H9 (cell line): ENCODE measurements around the gene CNTD1. TPM values are rescaled to one million over a fixed set of nuclear protein-coding genes. Genes with fewer than 3 reads are reported as not detected.

Source experiments
- DNase-seq: peaks from one replicate; pipeline ENCODE4 v3.0.0-alpha.2; 2017
- H2AFZ ChIP-seq: one replicate; pipeline ENCODE4 v1.6.1; 2013; ENCODE audit warnings: mild to moderate bottlenecking, low read length, control low read depth, moderate library complexity
- H2AK5ac ChIP-seq: 2 replicates; pipeline ENCODE4 v1.6.1; 2013; ENCODE audit warnings: low read length, control low read depth, mixed read lengths; ENCODE audit not compliant: insufficient read length
- H2BK120ac ChIP-seq: one replicate; pipeline ENCODE4 v1.6.1; 2013; ENCODE audit warnings: low read depth, mild to moderate bottlenecking, low read length, control low read depth, inconsistent platforms; ENCODE audit not compliant: poor library complexity, severe bottlenecking
- H2BK12ac ChIP-seq: 2 replicates; pipeline ENCODE4 v1.6.1; 2013; ENCODE audit warnings: low read length, control low read depth, mixed read lengths, low read depth; ENCODE audit not compliant: insufficient read length
- H2BK15ac ChIP-seq: 2 replicates; pipeline ENCODE4 v1.6.1; 2013; ENCODE audit warnings: low read depth, low read length, control low read depth
- H2BK20ac ChIP-seq: one replicate; pipeline ENCODE4 v1.6.1; 2013; ENCODE audit warnings: low read depth, mild to moderate bottlenecking, low read length, control low read depth, inconsistent platforms; ENCODE audit not compliant: poor library complexity, severe bottlenecking
- H2BK5ac ChIP-seq: 2 replicates; pipeline ENCODE4 v1.6.1; 2013; ENCODE audit warnings: low read length, control low read depth, mixed read lengths; ENCODE audit not compliant: insufficient read length
- H3K14ac ChIP-seq: 2 replicates; pipeline ENCODE4 v1.6.1; 2013; ENCODE audit warnings: low read length, control low read depth; ENCODE audit not compliant: insufficient read depth
- H3K18ac ChIP-seq: 2 replicates; pipeline ENCODE4 v1.6.1; 2013; ENCODE audit warnings: low read depth, mild to moderate bottlenecking, mixed read lengths, low read length, control low read depth; ENCODE audit not compliant: insufficient read length
- H3K23ac ChIP-seq: 2 replicates; pipeline ENCODE4 v1.6.1; 2013; ENCODE audit warnings: low read length, control low read depth, mixed read lengths, low read depth; ENCODE audit not compliant: insufficient read length
- H3K23me2 ChIP-seq: 2 replicates; pipeline ENCODE4 v1.6.1; 2013; ENCODE audit warnings: low read depth, mild to moderate bottlenecking, mixed read lengths, low read length, control low read depth; ENCODE audit not compliant: insufficient read length, poor library complexity, severe bottlenecking
- H3K27ac ChIP-seq: 2 replicates; pipeline ENCODE4 v1.5.1; 2013; ENCODE audit warnings: low read length, control low read depth, mixed read lengths, low read depth; ENCODE audit not compliant: insufficient read length
- H3K27me3 ChIP-seq: 2 replicates; pipeline ENCODE4 v1.6.1; 2013; ENCODE audit warnings: low read length, control low read depth, inconsistent platforms; ENCODE audit not compliant: insufficient read depth
- H3K4ac ChIP-seq: 2 replicates; pipeline ENCODE4 v1.6.1; 2013; ENCODE audit warnings: low read depth, mild to moderate bottlenecking, control low read depth, inconsistent platforms, low read length, moderate library complexity
- H3K4me1 ChIP-seq: 2 replicates; pipeline ENCODE4 v1.6.1; 2013; ENCODE audit warnings: low read length, control low read depth, inconsistent platforms; ENCODE audit not compliant: insufficient read depth
- H3K4me2 ChIP-seq: 2 replicates; pipeline ENCODE4 v1.6.1; 2013; ENCODE audit warnings: low read length, control low read depth, mixed read lengths; ENCODE audit not compliant: insufficient read length, insufficient read depth
- H3K56ac ChIP-seq: 2 replicates; pipeline ENCODE4 v1.6.1; 2013; ENCODE audit warnings: low read depth, mild to moderate bottlenecking, mixed read lengths, low read length, control low read depth; ENCODE audit not compliant: insufficient read length
- H3K79me1 ChIP-seq: 2 replicates; pipeline ENCODE4 v1.6.1; 2013; ENCODE audit warnings: low read depth, mild to moderate bottlenecking, moderate library complexity, low read length, control low read depth, inconsistent platforms; ENCODE audit not compliant: insufficient read depth, poor library complexity, severe bottlenecking
- H3K79me2 ChIP-seq: 2 replicates; pipeline ENCODE4 v1.6.1; 2013; ENCODE audit warnings: low read length, control low read depth, inconsistent platforms; ENCODE audit not compliant: insufficient read depth
- H3K9ac ChIP-seq: 2 replicates; pipeline ENCODE4 v1.6.1; 2013; ENCODE audit warnings: low read length, control low read depth, mixed read lengths; ENCODE audit not compliant: insufficient read length; ENCODE audit errors: extremely low read depth
- H3K9me3 ChIP-seq: one replicate; pipeline ENCODE4 v1.6.1; 2013; ENCODE audit warnings: low read depth, low read length, inconsistent platforms; ENCODE audit not compliant: control insufficient read depth
- H3T11ph ChIP-seq: one replicate; pipeline ENCODE4 v1.6.1; 2013; ENCODE audit warnings: mild to moderate bottlenecking, low read length, control low read depth, inconsistent platforms
- H4K20me1 ChIP-seq: one replicate; pipeline ENCODE4 v1.6.1; 2013; ENCODE audit not compliant: control insufficient read depth, insufficient read length, insufficient read depth
- H4K5ac ChIP-seq: 2 replicates; pipeline ENCODE4 v1.6.1; 2013; ENCODE audit warnings: low read depth, mild to moderate bottlenecking, mixed read lengths, low read length, control low read depth; ENCODE audit not compliant: insufficient read length
- H4K8ac ChIP-seq: replicated peaks from 2 replicates; pipeline ENCODE4 v1.6.1; 2013; ENCODE audit warnings: low read length, control low read depth, mixed read lengths, low read depth; ENCODE audit not compliant: insufficient read length
- H4K91ac ChIP-seq: 2 replicates; pipeline ENCODE4 v1.6.1; 2013; ENCODE audit warnings: low read depth, mild to moderate bottlenecking, moderate library complexity, mixed read lengths, low read length, control low read depth; ENCODE audit not compliant: insufficient read length
- H3K27ac Mint-ChIP-seq, 3 experiments: 2 replicates in 2 of 3; 3 replicates in 1 of 3; pipeline ENCODE4 v1.8.0; 2020 to 2021; ENCODE audit warnings: mixed read lengths in 3 of 3, mild to moderate bottlenecking in 1 of 3, moderate library complexity in 1 of 3
- H3K27me3 Mint-ChIP-seq: 2 replicates; pipeline ENCODE4 v1.8.0; 2021; ENCODE audit warnings: low read depth, mild to moderate bottlenecking, moderate library complexity, mixed read lengths
- H3K36me3 Mint-ChIP-seq, 3 experiments: 2 replicates in 2 of 3; 3 replicates in 1 of 3; pipeline ENCODE4 v1.8.0; 2020 to 2021; ENCODE audit warnings: low read depth in 3 of 3, mixed read lengths in 3 of 3; ENCODE audit not compliant: insufficient read depth in 1 of 3
- H3K4me1 Mint-ChIP-seq, 2 experiments: 2 replicates each; pipeline ENCODE4 v1.8.0; 2020; ENCODE audit warnings: mixed read lengths in 2 of 2
- H3K4me3 Mint-ChIP-seq, 2 experiments: 2 replicates in 1 of 2; 3 replicates in 1 of 2; pipeline ENCODE4 v1.8.0; 2020 to 2021; ENCODE audit warnings: mild to moderate bottlenecking in 2 of 2, mixed read lengths in 2 of 2, moderate library complexity in 1 of 2
- H3K9me3 Mint-ChIP-seq, 2 experiments: 2 replicates in 1 of 2; 3 replicates in 1 of 2; pipeline ENCODE4 v1.8.0; 2020; ENCODE audit warnings: mild to moderate bottlenecking in 2 of 2, mixed read lengths in 2 of 2, moderate library complexity in 1 of 2
- WGBS: extraction: QIAGEN DNeasy Blood & Tissue Kit; methylation state at CpG from one replicate; pipeline ENCODE4 v1.1.7; 2013; ENCODE audit warnings: missing lambda C conversion rate, low lambda C conversion rate, mixed read lengths; ENCODE audit not compliant: insufficient read length; ENCODE audit errors: extremely low coverage; 5-methylcytosine and 5-hydroxymethylcytosine counted together
- total RNA-seq: library from RNA; stranded (reverse); gene quantifications from 2 replicates; pipeline ENCODE4 v1.2.1, GENCODE V29; 2021
- TF ChIP-seq, protein P1 (sequence below): fragments of 200-600 bp; sonication (generic); conservative IDR thresholded peaks from 3 replicates; pipeline ENCODE4 v1.8.0; 2021; ENCODE audit warnings: antibody characterized with exemption, mild to moderate bottlenecking

CNTD1 gene
- total RNA-seq, 1 experiment from 2014 or later: not detected

DNA sequence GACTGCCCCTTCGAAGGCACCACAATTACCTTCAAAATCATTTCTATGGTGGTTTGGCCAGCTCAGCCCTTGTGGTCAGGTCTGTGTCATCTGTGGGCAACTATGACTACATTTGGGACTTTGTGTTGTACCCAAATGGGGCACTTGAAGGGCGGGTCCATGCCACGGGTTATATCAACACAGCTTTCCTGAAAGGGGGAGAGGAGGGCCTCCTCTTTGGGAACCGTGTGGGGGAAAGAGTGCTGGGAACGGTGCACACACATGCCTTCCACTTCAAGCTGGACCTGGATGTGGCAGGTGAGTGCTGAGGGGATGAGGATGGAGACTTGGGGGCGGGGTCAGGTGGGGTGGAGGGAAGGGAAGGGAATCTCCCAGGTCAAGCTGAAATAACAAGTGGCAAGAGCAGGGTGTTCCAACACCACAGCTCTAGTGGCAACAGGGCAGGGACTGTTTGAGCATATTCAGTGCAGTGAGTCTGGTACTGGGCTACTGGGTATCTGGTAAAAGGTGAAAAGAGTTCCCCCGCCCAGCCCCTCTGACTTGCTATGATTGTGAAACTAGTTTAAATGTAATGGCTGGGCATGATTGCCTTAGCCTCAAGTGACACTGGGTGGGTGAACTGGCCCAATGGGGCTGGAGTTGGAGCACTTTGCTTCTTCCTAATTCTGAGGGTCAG is 47.4 kb downstream of the CNTD1 start:
- Histone ChIP-seq H3K9me3 (no peaks in the 10 kb centered on the region), H4K8ac (no peak overlapping the region), H2BK12ac (no peak overlapping the region), H3K56ac (no peak overlapping the region), H2AK5ac (no peak overlapping the region), H2BK15ac (no peak overlapping the region), H3K4me1 (no peaks in the 10 kb centered on the region), H3K14ac (no peak overlapping the region), H3K27me3 (no peaks in the 10 kb centered on the region), H4K5ac (no peak overlapping the region), H3K4ac (no peak overlapping the region), H3K9ac (no peak overlapping the region), H2AFZ (no peak overlapping the region), H4K91ac (no peak overlapping the region), H3K18ac (no peak overlapping the region), H3T11ph (no peak overlapping the region), H3K79me1 (no peaks in the 10 kb centered on the region), H3K23me2 (no peaks in the 10 kb centered on the region), H3K27ac (no peak overlapping the region), H3K79me2 (no peaks in the 10 kb centered on the region), H2BK20ac (no peak overlapping the region), H3K4me2 (no peak overlapping the region), H2BK120ac (no peak overlapping the region), H2BK5ac (no peak overlapping the region), H3K23ac (no peak overlapping the region), H4K20me1 (no peaks in the 10 kb centered on the region)
- WGBS: no CpG with 5 or more reads among the region's 7 CpGs
- Mint-ChIP-seq H3K4me3 (no peak overlapping the region; a peak in 1 of 5 replicates), H3K27me3 (no peaks in the 10 kb centered on the region), H3K9me3 (no peaks in the 10 kb centered on the region; a peak in 1 of 5 replicates), H3K27ac (peak overlapping the region in 2 of 3 experiments; percentile 67 to 82; a peak in 3 of 7 replicates), H3K36me3 (peaks cover 32 to 49% (median 45%) of the 10 kb centered on the region in 3 experiments; a peak in 6 of 7 replicates), H3K4me1 (peaks cover 5 to 6% of the 10 kb centered on the region in 2 experiments; a peak in 2 of 4 replicates)
- DNase-seq: no peak
- TF ChIP-seq, protein P1, sequence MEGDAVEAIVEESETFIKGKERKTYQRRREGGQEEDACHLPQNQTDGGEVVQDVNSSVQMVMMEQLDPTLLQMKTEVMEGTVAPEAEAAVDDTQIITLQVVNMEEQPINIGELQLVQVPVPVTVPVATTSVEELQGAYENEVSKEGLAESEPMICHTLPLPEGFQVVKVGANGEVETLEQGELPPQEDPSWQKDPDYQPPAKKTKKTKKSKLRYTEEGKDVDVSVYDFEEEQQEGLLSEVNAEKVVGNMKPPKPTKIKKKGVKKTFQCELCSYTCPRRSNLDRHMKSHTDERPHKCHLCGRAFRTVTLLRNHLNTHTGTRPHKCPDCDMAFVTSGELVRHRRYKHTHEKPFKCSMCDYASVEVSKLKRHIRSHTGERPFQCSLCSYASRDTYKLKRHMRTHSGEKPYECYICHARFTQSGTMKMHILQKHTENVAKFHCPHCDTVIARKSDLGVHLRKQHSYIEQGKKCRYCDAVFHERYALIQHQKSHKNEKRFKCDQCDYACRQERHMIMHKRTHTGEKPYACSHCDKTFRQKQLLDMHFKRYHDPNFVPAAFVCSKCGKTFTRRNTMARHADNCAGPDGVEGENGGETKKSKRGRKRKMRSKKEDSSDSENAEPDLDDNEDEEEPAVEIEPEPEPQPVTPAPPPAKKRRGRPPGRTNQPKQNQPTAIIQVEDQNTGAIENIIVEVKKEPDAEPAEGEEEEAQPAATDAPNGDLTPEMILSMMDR: no peak
